GM18505 (cell line): ENCODE results near the gene NAA38.

Source experiments
- ATAC-seq: cut with Tn5 transposase; IDR thresholded peaks from one replicate; pipeline ENCODE4 v1.9.1; 2021; ENCODE audit not compliant: unreplicated experiment
- POLR2A ChIP-seq: IDR thresholded peaks from 4 replicates; pipeline ENCODE4 v1.6.1; 2011; ENCODE audit warnings: borderline replicate concordance; ENCODE audit not compliant: insufficient read depth, insufficient read length; ENCODE audit errors: extremely low read depth

NAA38 gene

GRCh38 chr17:7886227-7887037 lies 29.1 kb upstream of the NAA38 start:
- no peak for ATAC-seq

DNA sequence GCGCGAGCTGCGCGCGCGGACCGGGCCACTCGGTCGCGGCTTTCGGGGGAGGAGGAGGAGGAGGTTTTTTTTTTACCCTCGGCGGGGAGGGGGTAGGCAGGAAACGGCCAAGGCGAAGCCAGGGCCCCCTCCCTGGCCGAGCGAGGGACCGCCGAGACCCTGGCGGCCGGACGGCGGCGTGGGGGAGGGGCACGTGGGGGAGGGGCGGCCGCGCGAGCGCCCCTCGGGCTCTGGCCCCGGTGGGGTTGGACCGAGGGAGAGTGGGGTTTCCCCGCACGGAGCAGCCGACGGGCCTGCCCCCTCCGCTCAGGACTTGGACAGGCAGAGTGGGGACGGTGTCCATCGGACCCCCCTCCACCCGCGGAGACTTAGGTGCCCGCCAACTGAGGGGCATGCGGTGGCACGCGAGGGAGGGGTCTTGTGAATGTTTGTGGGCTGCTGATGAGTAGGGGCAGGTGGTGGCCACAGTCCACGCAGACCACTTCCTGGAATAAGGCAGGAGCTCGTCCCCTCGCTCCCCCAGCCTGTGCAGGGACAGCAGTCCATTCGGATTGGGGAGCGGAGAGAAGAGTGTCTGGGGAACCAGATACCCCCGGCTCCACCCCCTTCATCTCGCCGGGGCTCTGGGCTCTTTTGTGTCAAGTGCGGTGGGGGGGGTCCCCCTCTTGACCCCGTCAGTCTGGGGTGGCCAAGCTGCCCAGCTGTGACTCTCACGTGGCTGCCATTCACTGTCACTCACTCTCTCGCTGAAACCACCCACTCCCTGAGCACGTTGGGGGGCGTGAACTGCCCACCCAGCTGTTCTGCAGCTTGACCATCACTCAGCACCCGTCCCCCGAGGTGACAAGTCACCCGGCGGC lies 28.2 kb upstream of the NAA38 start:
- peak; percentile 56 for TF ChIP-seq POLR2A
- no peak for ATAC-seq

More at GRCh38 chr17:7886227-7887037, 29.1 kb upstream of the NAA38 start:
- TF ChIP-seq POLR2A = no peak

DNA sequence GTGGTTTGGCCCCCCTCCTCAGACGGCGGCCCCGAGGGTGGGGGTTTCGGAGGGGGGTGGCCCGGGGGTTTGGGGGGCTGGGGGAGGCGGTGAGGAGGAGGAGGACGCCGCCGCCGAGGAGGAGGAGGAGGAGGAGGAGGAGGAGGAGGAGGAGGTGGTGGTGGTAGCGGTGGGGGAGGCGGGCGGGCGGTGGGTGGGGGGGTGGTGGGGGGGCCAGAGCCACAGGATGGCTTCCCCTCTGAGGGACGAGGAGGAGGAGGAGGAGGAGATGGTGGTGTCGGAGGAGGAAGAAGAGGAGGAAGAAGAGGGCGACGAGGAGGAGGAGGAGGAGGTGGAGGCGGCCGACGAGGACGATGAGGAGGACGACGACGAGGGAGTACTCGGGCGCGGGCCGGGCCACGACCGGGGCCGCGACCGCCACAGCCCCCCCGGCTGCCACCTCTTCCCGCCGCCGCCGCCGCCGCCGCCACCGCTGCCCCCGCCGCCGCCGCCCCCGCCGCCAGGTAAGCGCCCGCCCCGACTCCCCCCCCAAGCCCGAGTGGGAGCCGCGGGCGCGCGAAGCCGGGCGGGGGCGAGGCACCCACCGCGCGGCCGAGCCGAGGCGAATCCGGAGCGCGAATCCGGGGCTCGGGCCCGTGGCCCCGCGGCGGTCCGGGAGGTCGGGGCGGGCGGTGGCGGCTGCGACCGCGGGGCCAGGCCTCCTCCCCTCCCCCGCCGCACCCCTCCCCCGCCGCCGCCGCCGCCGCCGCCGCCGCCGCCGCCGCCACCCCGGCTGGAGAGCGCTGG lies 27.4 kb upstream of the NAA38 start:
- no peak for TF ChIP-seq POLR2A
- ATAC-seq = no peak

- ATAC-seq = no peak
- TF ChIP-seq POLR2A = no peak
Observed at GRCh38 chr17:7883781-7884386, 26.5 kb upstream of the NAA38 start.

- TF ChIP-seq POLR2A = no peak
- no peak for ATAC-seq
Observed at GRCh38 chr17:7882629-7883028, 25.3 kb upstream of the NAA38 start.

DNA sequence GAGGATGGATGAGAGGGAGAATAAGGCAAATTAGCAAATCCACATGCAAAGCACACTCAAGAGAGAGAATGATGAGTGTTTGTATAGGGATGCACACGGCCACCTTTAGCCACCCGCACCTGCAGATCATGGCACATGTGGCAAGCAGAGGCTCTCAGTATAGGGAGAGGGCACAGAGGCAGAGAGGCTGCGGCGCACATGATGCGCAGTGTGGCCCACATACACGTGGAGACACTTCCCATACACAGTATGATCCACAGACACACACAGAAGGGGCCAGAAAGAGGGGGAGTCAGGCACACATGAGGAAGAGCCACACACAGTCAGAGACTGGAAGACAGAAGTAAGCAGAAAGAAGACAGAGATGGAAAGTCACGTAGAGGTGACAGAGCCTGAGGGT lies 24.7 kb upstream of the NAA38 start:
- no peak for TF ChIP-seq POLR2A
- no peak for ATAC-seq

DNA sequence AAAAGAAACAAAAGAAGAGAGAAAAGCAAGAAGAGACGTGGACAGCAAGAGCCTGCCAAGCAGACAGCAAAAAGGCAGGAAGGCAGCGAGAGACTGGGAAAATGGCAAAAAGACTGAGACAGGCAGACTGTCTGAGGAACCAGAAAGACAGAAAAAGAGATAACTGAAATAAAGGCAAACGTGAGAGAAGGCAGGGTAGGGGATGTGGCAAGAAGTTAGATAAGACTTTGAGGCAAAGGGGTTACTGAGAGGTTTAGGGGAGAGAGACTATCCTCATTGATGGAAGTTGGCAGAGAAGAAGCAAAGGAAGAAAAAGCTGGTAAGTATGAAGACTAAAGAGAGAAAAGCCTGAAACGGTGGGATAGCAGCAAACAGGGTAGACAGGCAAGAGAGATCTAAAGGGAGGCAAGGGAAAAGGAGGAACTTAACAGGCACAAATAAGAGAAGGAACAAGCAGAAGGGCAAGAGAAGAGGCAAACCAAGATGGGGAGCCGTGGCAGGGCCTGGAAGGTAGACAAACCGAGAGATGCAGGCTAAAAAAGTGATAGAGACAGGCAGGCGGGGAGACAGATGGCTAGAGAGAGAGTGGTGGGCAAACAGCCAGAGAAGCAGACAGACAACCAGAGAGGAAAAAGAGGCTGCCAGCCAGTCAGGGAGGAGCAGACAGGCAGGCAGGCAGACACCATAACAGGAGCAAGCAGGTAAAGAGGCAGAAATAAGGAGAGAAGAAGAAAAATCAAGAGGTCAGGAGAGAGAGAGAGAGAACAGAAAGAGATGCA lies 24.1 kb upstream of the NAA38 start:
- ATAC-seq = no peak
- TF ChIP-seq POLR2A = no peak

GRCh38 chr17:7880076-7880868 lies 22.9 kb upstream of the NAA38 start:
- TF ChIP-seq POLR2A = no peak

GRCh38 chr17:7878234-7878633 lies 20.9 kb upstream of the NAA38 start:
- TF ChIP-seq POLR2A = no peak

More at GRCh38 chr17:7880076-7880868, 22.9 kb upstream of the NAA38 start:
- no peak for ATAC-seq

DNA sequence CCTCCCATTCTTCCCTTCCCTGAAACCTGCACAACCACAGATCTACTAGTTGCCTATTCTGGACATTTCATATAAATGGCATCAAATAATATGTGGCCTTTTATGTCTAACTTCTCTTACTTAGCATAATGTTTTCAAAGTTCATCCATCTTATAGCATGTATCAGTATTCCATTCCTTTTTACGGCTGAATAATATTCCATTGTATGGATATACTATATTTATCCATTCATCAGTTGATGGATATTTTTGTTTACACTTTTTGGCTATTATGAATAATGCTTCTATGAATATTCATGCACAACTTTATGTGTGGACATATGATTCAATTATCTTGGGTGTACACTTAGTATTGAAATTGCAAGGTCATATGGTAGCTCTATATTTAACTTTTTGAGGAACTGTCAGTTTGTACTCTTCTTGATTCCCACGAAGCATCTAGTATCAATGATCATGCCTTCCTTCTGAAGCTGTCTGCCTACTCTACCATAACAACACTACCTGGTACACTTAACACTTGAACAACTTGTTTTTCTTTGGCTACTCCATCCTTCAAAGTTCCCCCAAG lies 18.5 kb upstream of the NAA38 start:
- ATAC-seq = no peak
- TF ChIP-seq POLR2A = no peak

More at GRCh38 chr17:7878234-7878633, 20.9 kb upstream of the NAA38 start:
- no peak for ATAC-seq

GRCh38 chr17:7873051-7873450 lies 15.7 kb upstream of the NAA38 start:
- no peak for ATAC-seq
- no peak for TF ChIP-seq POLR2A
